WTC11 (cell line): ENCODE measurements around the gene CATSPERE. TPM values are rescaled to one million over a fixed set of nuclear protein-coding genes. Genes with fewer than 3 reads are reported as not detected.
"Not testable (repeated sequence)": the region's sequence is repeated elsewhere in the genome, so short reads cannot be mapped to it uniquely, and the experiment has no call there.

ENCODE experiments used
- ATAC-seq: fragments of 200-7000 bp; cut with Tn5 transposase; 2 replicates; pipeline ENCODE4 v1.10.0; 2021; ENCODE audit warnings: mild to moderate bottlenecking, moderate library complexity
- CTCF ChIA-PET: fragments of 300-600 bp; sonication (Branson Sonifier 250); formaldehyde crosslinking; loops from one replicate; lab custom pipeline; 2021; ENCODE audit warnings: antibody characterized with exemption; lab: Charles Lee
- POLR2A ChIA-PET: fragments of 350-600 bp; sonication (Branson Sonifier 250); formaldehyde crosslinking; loops from one replicate; lab custom pipeline; 2021; ENCODE audit warnings: antibody characterized with exemption; lab: Charles Lee
- DNase-seq: peaks from one replicate; pipeline ENCODE4 v3.0.0; 2021; ENCODE audit warnings: low spot score
- H3K27ac Mint-ChIP-seq: 2 replicates; pipeline ENCODE4 v1.8.0; 2021; ENCODE audit warnings: mixed read lengths
- H3K27me3 Mint-ChIP-seq: 2 replicates; pipeline ENCODE4 v1.8.0; 2021; ENCODE audit warnings: low read depth, mild to moderate bottlenecking, moderate library complexity, mixed read lengths
- H3K36me3 Mint-ChIP-seq: 2 replicates; pipeline ENCODE4 v1.8.0; 2021; ENCODE audit warnings: mixed read lengths
- H3K4me1 Mint-ChIP-seq: 2 replicates; pipeline ENCODE4 v1.8.0; 2022; ENCODE audit warnings: mixed read lengths
- H3K4me3 Mint-ChIP-seq: 2 replicates; pipeline ENCODE4 v1.8.0; 2021; ENCODE audit warnings: mild to moderate bottlenecking, moderate library complexity, mixed read lengths
- H3K9me3 Mint-ChIP-seq: 2 replicates; pipeline ENCODE4 v1.8.0; 2021; ENCODE audit warnings: mixed read lengths
- ESRRA ChIP-seq: sonication (generic); formaldehyde crosslinking; IDR thresholded peaks from 2 replicates; pipeline ENCODE4 v1.8.1; 2022; ENCODE audit warnings: mild to moderate bottlenecking, missing genetic modification reagents, borderline replicate concordance
- ETV6 ChIP-seq: sonication (generic); formaldehyde crosslinking; IDR thresholded peaks from 2 replicates; pipeline ENCODE4 v1.8.1; 2022; ENCODE audit warnings: mild to moderate bottlenecking, missing genetic modification reagents
- FOXJ3 ChIP-seq: sonication (generic); formaldehyde crosslinking; IDR thresholded peaks from 2 replicates; pipeline ENCODE4 v1.9.0; 2021; ENCODE audit warnings: missing genetic modification reagents, mild to moderate bottlenecking, borderline replicate concordance
- NFE2L1 ChIP-seq: sonication (generic); formaldehyde crosslinking; IDR thresholded peaks from 2 replicates; pipeline ENCODE4 v1.8.1; 2023; ENCODE audit warnings: missing genetic modification reagents
- SMAD4 ChIP-seq: sonication (generic); formaldehyde crosslinking; IDR thresholded peaks from 2 replicates; pipeline ENCODE4 v1.8.0; 2022; ENCODE audit warnings: mild to moderate bottlenecking, missing genetic modification reagents
- ZNF263 ChIP-seq: sonication (generic); formaldehyde crosslinking; IDR thresholded peaks from 2 replicates; pipeline ENCODE4 v1.8.1; 2022; ENCODE audit warnings: low read depth, mild to moderate bottlenecking, moderate library complexity, missing genetic modification reagents
- ZNF317 ChIP-seq: sonication (generic); formaldehyde crosslinking; IDR thresholded peaks from 2 replicates; pipeline ENCODE4 v1.8.1; 2023; ENCODE audit warnings: low read depth, mild to moderate bottlenecking, moderate library complexity, missing genetic modification reagents, borderline replicate concordance
- ZNF416 ChIP-seq: fragments of 250-450 bp; sonication (Bioruptor Pico); IDR thresholded peaks from 2 replicates; pipeline ENCODE4 v1.9.0; 2021; ENCODE audit warnings: mild to moderate bottlenecking, inconsistent platforms
- ZNF671 ChIP-seq: fragments of 250-450 bp; sonication (Bioruptor Pico); IDR thresholded peaks from 2 replicates; pipeline ENCODE4 v1.8.0; 2021; ENCODE audit warnings: mild to moderate bottlenecking
- total RNA-seq: library from RNA; stranded (reverse); gene quantifications from 3 replicates; pipeline ENCODE4 v1.2.3, GENCODE V29; 2021
- TF ChIP-seq, protein P1 (sequence below): fragments of 200-600 bp; IDR thresholded peaks from 2 replicates; pipeline ENCODE4 v1.8.0; 2022; ENCODE audit warnings: antibody characterized with exemption
- TF ChIP-seq, protein P2 (sequence below): sonication (generic); formaldehyde crosslinking; IDR thresholded peaks from 2 replicates; pipeline ENCODE4 v1.8.0; 2022; ENCODE audit warnings: mild to moderate bottlenecking, missing genetic modification reagents
- TF ChIP-seq, protein P3 (sequence below): fragments of 250-450 bp; sonication (Bioruptor Pico); IDR thresholded peaks from 2 replicates; pipeline ENCODE4 v1.9.0; 2021; ENCODE audit warnings: moderate library complexity, mild to moderate bottlenecking, inconsistent platforms, borderline replicate concordance
- TF ChIP-seq, protein P4 (sequence below): fragments of 250-450 bp; sonication (Bioruptor Pico); IDR thresholded peaks from 2 replicates; pipeline ENCODE4 v1.9.0; 2021; ENCODE audit warnings: mild to moderate bottlenecking
- TF ChIP-seq, protein P5 (sequence below): sonication (generic); formaldehyde crosslinking; IDR thresholded peaks from 2 replicates; pipeline ENCODE4 v1.8.1; 2023; ENCODE audit warnings: mild to moderate bottlenecking, missing genetic modification reagents, moderate library complexity
- TF ChIP-seq, protein P6 (sequence below): sonication (generic); formaldehyde crosslinking; IDR thresholded peaks from 2 replicates; pipeline ENCODE4 v1.8.0; 2022; ENCODE audit warnings: missing genetic modification reagents
- TF ChIP-seq, protein P7 (sequence below): fragments of 250-450 bp; sonication (Bioruptor Pico); conservative IDR thresholded peaks from 2 replicates; pipeline ENCODE4 v1.9.0; 2021; ENCODE audit warnings: mild to moderate bottlenecking
- TF ChIP-seq, protein P8 (sequence below): sonication (generic); formaldehyde crosslinking; IDR thresholded peaks from 2 replicates; pipeline ENCODE4 v1.8.0; 2023; ENCODE audit warnings: missing genetic modification reagents, mild to moderate bottlenecking, borderline replicate concordance

The CATSPERE gene
- total RNA-seq, 1 experiment from 2014 or later = 0.66 TPM

DNA sequence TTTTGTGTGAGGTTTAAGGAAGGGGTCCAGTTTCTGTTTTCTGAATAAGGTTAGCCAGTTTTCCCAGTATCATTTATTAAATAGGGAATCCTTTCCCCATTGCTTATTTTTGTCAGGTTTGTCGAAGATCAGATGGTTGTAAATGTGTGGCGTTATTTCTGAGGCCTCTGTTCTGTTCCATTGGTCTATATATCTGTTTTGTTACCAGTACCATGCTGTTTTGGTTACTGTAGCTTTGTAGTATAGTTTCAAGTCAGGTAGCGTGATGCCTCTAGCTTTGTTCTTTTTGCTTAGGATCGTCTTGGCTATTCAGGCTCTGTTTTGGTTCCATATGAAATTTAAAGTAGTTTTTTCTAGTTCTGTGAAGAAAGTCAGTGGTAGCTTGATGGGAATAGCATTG lies 39.4 kb downstream of the CATSPERE start:
- DNase-seq, H3K27me3 Mint-ChIP-seq, CTCF ChIA-PET, H3K4me3 Mint-ChIP-seq, ATAC-seq, H3K27ac Mint-ChIP-seq, POLR2A ChIA-PET, H3K4me1 Mint-ChIP-seq: not testable (repeated sequence)
- Mint-ChIP-seq H3K9me3 (peaks cover 18% of the 10 kb centered on the region), H3K36me3 (peaks cover 11% of the 10 kb centered on the region; the same call in 1 of the 2 replicates)

DNA sequence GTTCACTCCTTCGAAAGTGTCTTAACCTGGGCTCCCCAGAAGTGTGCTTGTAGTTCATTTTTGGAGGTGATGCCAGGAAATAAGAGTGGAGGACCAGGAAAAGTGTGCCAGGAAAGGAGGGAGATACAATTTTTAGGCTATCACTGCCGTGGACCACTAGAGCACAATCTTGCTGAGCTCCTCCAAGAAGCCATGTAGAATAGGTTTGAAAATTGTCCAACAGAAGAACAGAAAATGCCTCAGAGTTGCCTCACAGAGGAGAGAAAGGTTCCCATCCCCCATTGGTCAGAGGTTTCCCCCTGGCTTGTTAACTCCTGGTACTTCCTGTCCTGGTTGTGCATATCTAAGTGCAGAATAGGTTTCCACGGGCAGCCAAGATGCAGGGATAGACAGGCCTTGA lies 41.6 kb downstream of the CATSPERE start:
- DNase-seq (no peak), ATAC-seq (peak; percentile 60)
- ChIA-PET CTCF (no interaction called here), POLR2A (no interaction called here)
- Mint-ChIP-seq H3K4me1 (peaks cover 9% of the 10 kb centered on the region), H3K9me3 (peaks cover 23% of the 10 kb centered on the region), H3K4me3 (no peak overlapping the region), H3K27ac (no peak overlapping the region), H3K36me3 (peaks cover 11% of the 10 kb centered on the region; the same call in 1 of the 2 replicates), H3K27me3 (no peaks in the 10 kb centered on the region; the same call in 1 of the 2 replicates)
- TF ChIP-seq, protein P1, sequence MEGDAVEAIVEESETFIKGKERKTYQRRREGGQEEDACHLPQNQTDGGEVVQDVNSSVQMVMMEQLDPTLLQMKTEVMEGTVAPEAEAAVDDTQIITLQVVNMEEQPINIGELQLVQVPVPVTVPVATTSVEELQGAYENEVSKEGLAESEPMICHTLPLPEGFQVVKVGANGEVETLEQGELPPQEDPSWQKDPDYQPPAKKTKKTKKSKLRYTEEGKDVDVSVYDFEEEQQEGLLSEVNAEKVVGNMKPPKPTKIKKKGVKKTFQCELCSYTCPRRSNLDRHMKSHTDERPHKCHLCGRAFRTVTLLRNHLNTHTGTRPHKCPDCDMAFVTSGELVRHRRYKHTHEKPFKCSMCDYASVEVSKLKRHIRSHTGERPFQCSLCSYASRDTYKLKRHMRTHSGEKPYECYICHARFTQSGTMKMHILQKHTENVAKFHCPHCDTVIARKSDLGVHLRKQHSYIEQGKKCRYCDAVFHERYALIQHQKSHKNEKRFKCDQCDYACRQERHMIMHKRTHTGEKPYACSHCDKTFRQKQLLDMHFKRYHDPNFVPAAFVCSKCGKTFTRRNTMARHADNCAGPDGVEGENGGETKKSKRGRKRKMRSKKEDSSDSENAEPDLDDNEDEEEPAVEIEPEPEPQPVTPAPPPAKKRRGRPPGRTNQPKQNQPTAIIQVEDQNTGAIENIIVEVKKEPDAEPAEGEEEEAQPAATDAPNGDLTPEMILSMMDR = no peak
- no peak for TF ChIP-seq FOXJ3
- TF ChIP-seq ZNF317 (CRISPR knock-in tag) = no peak
- TF ChIP-seq, protein P2, sequence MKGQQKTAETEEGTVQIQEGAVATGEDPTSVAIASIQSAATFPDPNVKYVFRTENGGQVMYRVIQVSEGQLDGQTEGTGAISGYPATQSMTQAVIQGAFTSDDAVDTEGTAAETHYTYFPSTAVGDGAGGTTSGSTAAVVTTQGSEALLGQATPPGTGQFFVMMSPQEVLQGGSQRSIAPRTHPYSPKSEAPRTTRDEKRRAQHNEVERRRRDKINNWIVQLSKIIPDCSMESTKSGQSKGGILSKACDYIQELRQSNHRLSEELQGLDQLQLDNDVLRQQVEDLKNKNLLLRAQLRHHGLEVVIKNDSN (CRISPR knock-in tag) = no peak
- TF ChIP-seq, protein P3, sequence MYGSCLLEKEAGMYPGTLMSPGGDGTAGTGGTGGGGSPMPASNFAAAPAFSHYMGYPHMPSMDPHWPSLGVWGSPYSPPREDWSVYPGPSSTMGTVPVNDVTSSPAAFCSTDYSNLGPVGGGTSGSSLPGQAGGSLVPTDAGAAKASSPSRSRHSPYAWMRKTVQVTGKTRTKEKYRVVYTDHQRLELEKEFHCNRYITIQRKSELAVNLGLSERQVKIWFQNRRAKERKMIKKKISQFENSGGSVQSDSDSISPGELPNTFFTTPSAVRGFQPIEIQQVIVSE = no peak
- TF ChIP-seq, protein P4, sequence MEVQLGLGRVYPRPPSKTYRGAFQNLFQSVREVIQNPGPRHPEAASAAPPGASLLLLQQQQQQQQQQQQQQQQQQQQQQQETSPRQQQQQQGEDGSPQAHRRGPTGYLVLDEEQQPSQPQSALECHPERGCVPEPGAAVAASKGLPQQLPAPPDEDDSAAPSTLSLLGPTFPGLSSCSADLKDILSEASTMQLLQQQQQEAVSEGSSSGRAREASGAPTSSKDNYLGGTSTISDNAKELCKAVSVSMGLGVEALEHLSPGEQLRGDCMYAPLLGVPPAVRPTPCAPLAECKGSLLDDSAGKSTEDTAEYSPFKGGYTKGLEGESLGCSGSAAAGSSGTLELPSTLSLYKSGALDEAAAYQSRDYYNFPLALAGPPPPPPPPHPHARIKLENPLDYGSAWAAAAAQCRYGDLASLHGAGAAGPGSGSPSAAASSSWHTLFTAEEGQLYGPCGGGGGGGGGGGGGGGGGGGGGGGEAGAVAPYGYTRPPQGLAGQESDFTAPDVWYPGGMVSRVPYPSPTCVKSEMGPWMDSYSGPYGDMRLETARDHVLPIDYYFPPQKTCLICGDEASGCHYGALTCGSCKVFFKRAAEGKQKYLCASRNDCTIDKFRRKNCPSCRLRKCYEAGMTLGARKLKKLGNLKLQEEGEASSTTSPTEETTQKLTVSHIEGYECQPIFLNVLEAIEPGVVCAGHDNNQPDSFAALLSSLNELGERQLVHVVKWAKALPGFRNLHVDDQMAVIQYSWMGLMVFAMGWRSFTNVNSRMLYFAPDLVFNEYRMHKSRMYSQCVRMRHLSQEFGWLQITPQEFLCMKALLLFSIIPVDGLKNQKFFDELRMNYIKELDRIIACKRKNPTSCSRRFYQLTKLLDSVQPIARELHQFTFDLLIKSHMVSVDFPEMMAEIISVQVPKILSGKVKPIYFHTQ (CRISPR knock-in tag) = no peak
- TF ChIP-seq, protein P5, sequence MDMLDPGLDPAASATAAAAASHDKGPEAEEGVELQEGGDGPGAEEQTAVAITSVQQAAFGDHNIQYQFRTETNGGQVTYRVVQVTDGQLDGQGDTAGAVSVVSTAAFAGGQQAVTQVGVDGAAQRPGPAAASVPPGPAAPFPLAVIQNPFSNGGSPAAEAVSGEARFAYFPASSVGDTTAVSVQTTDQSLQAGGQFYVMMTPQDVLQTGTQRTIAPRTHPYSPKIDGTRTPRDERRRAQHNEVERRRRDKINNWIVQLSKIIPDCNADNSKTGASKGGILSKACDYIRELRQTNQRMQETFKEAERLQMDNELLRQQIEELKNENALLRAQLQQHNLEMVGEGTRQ (CRISPR knock-in tag) = no peak
- no peak for TF ChIP-seq ESRRA
- TF ChIP-seq, protein P6, sequence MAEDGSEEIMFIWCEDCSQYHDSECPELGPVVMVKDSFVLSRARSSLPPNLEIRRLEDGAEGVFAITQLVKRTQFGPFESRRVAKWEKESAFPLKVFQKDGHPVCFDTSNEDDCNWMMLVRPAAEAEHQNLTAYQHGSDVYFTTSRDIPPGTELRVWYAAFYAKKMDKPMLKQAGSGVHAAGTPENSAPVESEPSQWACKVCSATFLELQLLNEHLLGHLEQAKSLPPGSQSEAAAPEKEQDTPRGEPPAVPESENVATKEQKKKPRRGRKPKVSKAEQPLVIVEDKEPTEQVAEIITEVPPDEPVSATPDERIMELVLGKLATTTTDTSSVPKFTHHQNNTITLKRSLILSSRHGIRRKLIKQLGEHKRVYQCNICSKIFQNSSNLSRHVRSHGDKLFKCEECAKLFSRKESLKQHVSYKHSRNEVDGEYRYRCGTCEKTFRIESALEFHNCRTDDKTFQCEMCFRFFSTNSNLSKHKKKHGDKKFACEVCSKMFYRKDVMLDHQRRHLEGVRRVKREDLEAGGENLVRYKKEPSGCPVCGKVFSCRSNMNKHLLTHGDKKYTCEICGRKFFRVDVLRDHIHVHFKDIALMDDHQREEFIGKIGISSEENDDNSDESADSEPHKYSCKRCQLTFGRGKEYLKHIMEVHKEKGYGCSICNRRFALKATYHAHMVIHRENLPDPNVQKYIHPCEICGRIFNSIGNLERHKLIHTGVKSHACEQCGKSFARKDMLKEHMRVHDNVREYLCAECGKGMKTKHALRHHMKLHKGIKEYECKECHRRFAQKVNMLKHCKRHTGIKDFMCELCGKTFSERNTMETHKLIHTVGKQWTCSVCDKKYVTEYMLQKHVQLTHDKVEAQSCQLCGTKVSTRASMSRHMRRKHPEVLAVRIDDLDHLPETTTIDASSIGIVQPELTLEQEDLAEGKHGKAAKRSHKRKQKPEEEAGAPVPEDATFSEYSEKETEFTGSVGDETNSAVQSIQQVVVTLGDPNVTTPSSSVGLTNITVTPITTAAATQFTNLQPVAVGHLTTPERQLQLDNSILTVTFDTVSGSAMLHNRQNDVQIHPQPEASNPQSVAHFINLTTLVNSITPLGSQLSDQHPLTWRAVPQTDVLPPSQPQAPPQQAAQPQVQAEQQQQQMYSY (CRISPR knock-in tag) = no peak
- TF ChIP-seq NFE2L1 (CRISPR knock-in tag) = no peak
- TF ChIP-seq, protein P7, sequence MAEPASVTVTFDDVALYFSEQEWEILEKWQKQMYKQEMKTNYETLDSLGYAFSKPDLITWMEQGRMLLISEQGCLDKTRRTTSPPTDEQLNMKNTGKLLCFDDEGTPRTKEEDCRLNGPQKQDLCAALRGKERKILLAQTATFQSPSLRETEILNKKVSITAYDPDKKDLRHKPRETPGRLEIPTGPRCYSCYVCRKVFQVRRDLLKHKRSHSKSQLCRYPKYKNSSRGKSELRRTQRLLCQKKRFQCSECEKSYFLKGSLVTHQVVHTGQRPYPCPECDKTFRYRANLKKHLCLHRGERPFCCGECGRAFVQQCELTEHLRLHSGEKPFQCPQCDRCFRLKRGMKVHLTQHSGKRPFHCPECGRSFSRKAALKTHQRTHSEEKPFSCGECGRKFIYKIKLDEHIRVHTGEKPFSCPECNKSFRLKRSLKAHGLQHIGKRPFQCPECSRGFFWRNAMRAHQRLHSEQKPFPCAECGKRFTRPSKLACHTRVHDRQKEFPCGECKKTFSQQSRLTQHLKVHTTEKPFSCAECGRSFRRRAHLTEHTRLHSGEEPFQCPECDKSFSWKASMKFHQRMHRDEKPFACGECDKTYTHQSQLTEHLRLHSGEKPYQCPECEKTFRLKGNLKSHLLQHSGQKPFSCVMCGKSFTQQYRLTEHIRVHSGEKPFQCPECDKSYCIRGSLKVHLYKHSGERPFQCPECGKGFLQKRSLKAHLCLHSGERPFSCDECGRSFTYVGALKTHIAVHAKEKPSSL = no peak
- TF ChIP-seq SMAD4 (CRISPR knock-in tag) = no peak
- no peak for TF ChIP-seq ZNF671 (CRISPR knock-in tag)
- TF ChIP-seq ZNF263 = no peak
- no peak for TF ChIP-seq ZNF416 (CRISPR knock-in tag)
- TF ChIP-seq ETV6 (CRISPR knock-in tag) = no peak
- TF ChIP-seq, protein P8, sequence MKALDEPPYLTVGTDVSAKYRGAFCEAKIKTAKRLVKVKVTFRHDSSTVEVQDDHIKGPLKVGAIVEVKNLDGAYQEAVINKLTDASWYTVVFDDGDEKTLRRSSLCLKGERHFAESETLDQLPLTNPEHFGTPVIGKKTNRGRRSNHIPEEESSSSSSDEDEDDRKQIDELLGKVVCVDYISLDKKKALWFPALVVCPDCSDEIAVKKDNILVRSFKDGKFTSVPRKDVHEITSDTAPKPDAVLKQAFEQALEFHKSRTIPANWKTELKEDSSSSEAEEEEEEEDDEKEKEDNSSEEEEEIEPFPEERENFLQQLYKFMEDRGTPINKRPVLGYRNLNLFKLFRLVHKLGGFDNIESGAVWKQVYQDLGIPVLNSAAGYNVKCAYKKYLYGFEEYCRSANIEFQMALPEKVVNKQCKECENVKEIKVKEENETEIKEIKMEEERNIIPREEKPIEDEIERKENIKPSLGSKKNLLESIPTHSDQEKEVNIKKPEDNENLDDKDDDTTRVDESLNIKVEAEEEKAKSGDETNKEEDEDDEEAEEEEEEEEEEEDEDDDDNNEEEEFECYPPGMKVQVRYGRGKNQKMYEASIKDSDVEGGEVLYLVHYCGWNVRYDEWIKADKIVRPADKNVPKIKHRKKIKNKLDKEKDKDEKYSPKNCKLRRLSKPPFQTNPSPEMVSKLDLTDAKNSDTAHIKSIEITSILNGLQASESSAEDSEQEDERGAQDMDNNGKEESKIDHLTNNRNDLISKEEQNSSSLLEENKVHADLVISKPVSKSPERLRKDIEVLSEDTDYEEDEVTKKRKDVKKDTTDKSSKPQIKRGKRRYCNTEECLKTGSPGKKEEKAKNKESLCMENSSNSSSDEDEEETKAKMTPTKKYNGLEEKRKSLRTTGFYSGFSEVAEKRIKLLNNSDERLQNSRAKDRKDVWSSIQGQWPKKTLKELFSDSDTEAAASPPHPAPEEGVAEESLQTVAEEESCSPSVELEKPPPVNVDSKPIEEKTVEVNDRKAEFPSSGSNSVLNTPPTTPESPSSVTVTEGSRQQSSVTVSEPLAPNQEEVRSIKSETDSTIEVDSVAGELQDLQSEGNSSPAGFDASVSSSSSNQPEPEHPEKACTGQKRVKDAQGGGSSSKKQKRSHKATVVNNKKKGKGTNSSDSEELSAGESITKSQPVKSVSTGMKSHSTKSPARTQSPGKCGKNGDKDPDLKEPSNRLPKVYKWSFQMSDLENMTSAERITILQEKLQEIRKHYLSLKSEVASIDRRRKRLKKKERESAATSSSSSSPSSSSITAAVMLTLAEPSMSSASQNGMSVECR (CRISPR knock-in tag) = no peak
